A549 (cell line): Measurements from ENCODE around the gene MTHFSD. TPM values are rescaled to one million over a fixed set of nuclear protein-coding genes. Genes with fewer than 3 reads are reported as not detected.

Experiments
- ATAC-seq, 2 experiments: fragments of 200-7000 bp in 1 of 2; fragments of >200 bp in 1 of 2; cut with Nextera tagmentation in 1 of 2; cut with Tn5 transposase in 1 of 2; 3 replicates each; pipeline versions ENCODE4 v1.8.0 to v1.9.1; 2018 to 2020; ENCODE audit warnings: mild to moderate bottlenecking in 1 of 2, moderate library complexity in 1 of 2
- CTCF ChIA-PET: fragments of 300-600 bp; sonication (Branson Sonifier 250); formaldehyde crosslinking; extraction: SDS; loops from one replicate; lab custom pipeline; 2021; ENCODE audit warnings: antibody characterized with exemption, inconsistent platforms; lab: Yijun Ruan, JAX
- POLR2A ChIA-PET: fragments of 350-600 bp; formaldehyde crosslinking; extraction: SDS; loops from one replicate; lab custom pipeline; 2021; ENCODE audit warnings: antibody characterized with exemption, inconsistent platforms; lab: Yijun Ruan, JAX
- DNase-seq, 2 experiments: peaks; one replicate each; pipeline versions ENCODE4 v3.0.0 to v3.0.0-alpha.2; 2011 to 2016; ENCODE audit warnings: low read depth in 1 of 2, low spot score in 1 of 2
- FAIRE-seq: peaks from 2 replicates; lab custom pipeline; 2011; peaks lifted over from hg19 to GRCh38; lab: Jason Lieb, UNC
- H3K27ac ChIP-seq, 2 experiments: fragments of >200 bp; sonication (Bioruptor Twin); formaldehyde crosslinking; 3 replicates each; pipeline ENCODE4 v1.5.1; 2016 to 2017
- H3K4me1 ChIP-seq: fragments of >200 bp; sonication (Bioruptor Twin); formaldehyde crosslinking; 3 replicates; pipeline ENCODE4 v1.6.1; 2016
- H3K4me2 ChIP-seq: fragments of >200 bp; sonication (Bioruptor Twin); formaldehyde crosslinking; 3 replicates; pipeline ENCODE4 v1.6.1; 2016
- H3K4me3 ChIP-seq: fragments of >200 bp; sonication (Bioruptor Twin); formaldehyde crosslinking; 3 replicates; pipeline ENCODE4 v1.5.1; 2016
- H3K9me3 ChIP-seq: fragments of >200 bp; sonication (Bioruptor Twin); formaldehyde crosslinking; 3 replicates; pipeline ENCODE4 v1.6.1; 2016
- CEBPB ChIP-seq, 2 experiments: fragments of >200 bp in 1 of 2; sonication (Bioruptor Twin) in 1 of 2; formaldehyde crosslinking in 1 of 2; IDR thresholded peaks; 2 replicates each; pipeline ENCODE4 v1.6.1; 2012 to 2016
- CHD4 ChIP-seq: fragments of 200-600 bp; sonication (generic); IDR thresholded peaks from 2 replicates; pipeline ENCODE4 v1.6.1; 2016; ENCODE audit warnings: antibody characterized with exemption, mild to moderate bottlenecking, borderline replicate concordance
- EHF ChIP-seq: fragments of 250-450 bp; sonication (Bioruptor Pico); IDR thresholded peaks from 2 replicates; pipeline ENCODE4 v1.5.0; 2020; ENCODE audit warnings: mild to moderate bottlenecking
- FOXS1 ChIP-seq: fragments of 250-450 bp; sonication (Bioruptor Pico); IDR thresholded peaks from 2 replicates; pipeline ENCODE4 v1.5.0; 2020; ENCODE audit warnings: mild to moderate bottlenecking, moderate library complexity
- HOXA7 ChIP-seq: fragments of 250-450 bp; sonication (Bioruptor Pico); IDR thresholded peaks from 2 replicates; pipeline ENCODE4 v1.5.0; 2020; ENCODE audit warnings: mild to moderate bottlenecking, moderate library complexity
- KDM1A ChIP-seq: fragments of 200-600 bp; sonication (generic); IDR thresholded peaks from 2 replicates; pipeline ENCODE4 v1.6.1; 2016; ENCODE audit warnings: low read depth, mild to moderate bottlenecking
- KDM5A ChIP-seq: fragments of 200-600 bp; sonication (generic); IDR thresholded peaks from 2 replicates; pipeline ENCODE4 v1.6.1; 2016; ENCODE audit warnings: antibody characterized with exemption, mild to moderate bottlenecking
- MAZ ChIP-seq: fragments of 150-350 bp; IDR thresholded peaks from 2 replicates; pipeline ENCODE4 v1.6.1; 2014; ENCODE audit warnings: antibody characterized with exemption, low read depth, low read length, borderline replicate concordance
- MYC ChIP-seq: IDR thresholded peaks from 2 replicates; pipeline ENCODE4 v1.6.1; 2012; ENCODE audit warnings: mild to moderate bottlenecking, inconsistent platforms, low read length, improper control_type of control experiment, borderline replicate concordance
- NFE2L2 ChIP-seq: fragments of 150-350 bp; conservative IDR thresholded peaks from 2 replicates; pipeline ENCODE4 v1.6.1; 2014; ENCODE audit warnings: low read length
- NPAS2 ChIP-seq: fragments of 250-450 bp; sonication (Bioruptor Pico); IDR thresholded peaks from 2 replicates; pipeline ENCODE4 v1.8.0; 2022; ENCODE audit warnings: mild to moderate bottlenecking, moderate library complexity, borderline replicate concordance
- PHF8 ChIP-seq: fragments of 200-600 bp; sonication (generic); IDR thresholded peaks from 2 replicates; pipeline ENCODE4 v1.6.1; 2016; ENCODE audit warnings: low read depth, mild to moderate bottlenecking, antibody characterized with exemption, moderate library complexity, borderline replicate concordance
- POLR2A ChIP-seq: IDR thresholded peaks from 2 replicates; pipeline ENCODE4 v1.6.1; 2012; ENCODE audit warnings: mild to moderate bottlenecking, low read length
- RAD21 ChIP-seq, 2 experiments: fragments of >200 bp in 1 of 2; sonication (Bioruptor Twin) in 1 of 2; formaldehyde crosslinking in 1 of 2; IDR thresholded peaks in 1 of 2; conservative IDR thresholded peaks in 1 of 2; 2 replicates in 1 of 2; 3 replicates in 1 of 2; pipeline ENCODE4 v1.6.1; 2012 to 2018; ENCODE audit warnings: inconsistent platforms in 1 of 2
- RCOR1 ChIP-seq: fragments of 150-350 bp; IDR thresholded peaks from 2 replicates; pipeline ENCODE4 v1.6.1; 2014; ENCODE audit warnings: antibody characterized with exemption, low read length, low read depth
- SREBF2 ChIP-seq: fragments of 450-650 bp; IDR thresholded peaks from 2 replicates; pipeline ENCODE4 v1.6.1; 2014; ENCODE audit warnings: mild to moderate bottlenecking, moderate library complexity
- TP53 ChIP-seq: fragments of 250-450 bp; sonication (Bioruptor Pico); IDR thresholded peaks from 2 replicates; pipeline ENCODE4 v1.5.0; 2021; ENCODE audit warnings: mild to moderate bottlenecking, moderate library complexity
- ZFP36 ChIP-seq: fragments of 450-650 bp; IDR thresholded peaks from 2 replicates; pipeline ENCODE4 v1.6.1; 2014; ENCODE audit warnings: borderline replicate concordance; ENCODE audit not compliant: partially characterized antibody
- WGBS: methylation state at CpG from one replicate; pipeline ENCODE4 v1.1.6; 2017; ENCODE audit errors: missing lambda C conversion rate; 5-methylcytosine and 5-hydroxymethylcytosine counted together
- polyA plus RNA-seq, 4 experiments: library from polyadenylated mRNA; depleted of rRNA in 3 of 4; stranded (reverse); fragments of >200 nt; fragmentation: RNase III in 1 of 4; extraction: RNeasy Plus Mini Kit Qiagen cat#74134 plus additional on column Dnase treatment in 1 of 4; gene quantifications; 2 replicates in 3 of 4; 3 replicates in 1 of 4; pipeline ENCODE4 v1.2.3, GENCODE V29; 2011 to 2017
- TF ChIP-seq, protein P1 (sequence below): fragments of 250-450 bp; sonication (Bioruptor Pico); IDR thresholded peaks from 2 replicates; pipeline ENCODE4 v1.5.0; 2020; ENCODE audit warnings: low read depth, mild to moderate bottlenecking, moderate library complexity
- TF ChIP-seq, protein P2 (sequence below): fragments of >200 bp; sonication (Bioruptor Twin); formaldehyde crosslinking; IDR thresholded peaks from 3 replicates; pipeline ENCODE4 v1.6.1; 2016

MTHFSD gene
- polyA plus RNA-seq, 2 of the 4 experiments (the other 2 are of a cell fraction), result 13.1 to 16.9 TPM

DNA sequence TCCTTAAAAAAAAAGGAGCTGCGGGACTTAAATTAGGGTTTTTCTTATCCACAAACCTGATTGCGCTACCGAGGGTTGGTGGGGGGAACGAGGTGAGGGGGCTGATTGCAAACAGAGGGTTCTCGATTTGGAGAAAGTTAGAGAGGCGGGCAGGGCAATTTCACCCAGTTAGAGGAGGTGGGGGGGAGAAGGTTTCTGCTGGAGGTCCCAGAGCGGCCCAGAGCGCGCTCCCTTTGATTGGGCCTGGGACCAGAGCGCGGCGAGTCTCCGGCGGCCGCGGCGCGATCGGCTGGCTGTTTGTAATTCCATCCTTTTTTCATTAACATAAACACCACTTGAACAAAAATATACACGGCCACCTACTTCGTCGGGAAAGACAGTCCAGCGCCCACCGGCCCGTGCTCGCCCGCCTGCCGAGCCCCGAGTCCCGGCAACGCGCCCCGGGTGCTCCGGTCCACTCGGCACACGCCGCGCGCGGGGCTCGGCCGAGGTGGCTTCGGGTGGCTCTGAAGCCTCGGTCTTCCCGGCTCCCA is 58.0 kb downstream of the MTHFSD start:
- Histone ChIP-seq H3K9me3 (no peaks in the 10 kb centered on the region), H3K4me3 (no peak overlapping the region), H3K4me2 (no peak overlapping the region), H3K4me1 (no peaks in the 10 kb centered on the region)
- ChIA-PET POLR2A (no interaction called here), CTCF (no interaction called here)
- no peak for ATAC-seq
- DNase-seq, result no peak
- TF ChIP-seq KDM1A, result no peak
- no peak for TF ChIP-seq POLR2A
- no peak for TF ChIP-seq PHF8
- TF ChIP-seq KDM5A, result no peak
- TF ChIP-seq, all 56 proteins: peak for 0
- 32% methylated on average over 40 of the region's 45 CpGs for WGBS
- H3K27ac ChIP-seq, result no peak overlapping the region
- FAIRE-seq, result no peak

DNA sequence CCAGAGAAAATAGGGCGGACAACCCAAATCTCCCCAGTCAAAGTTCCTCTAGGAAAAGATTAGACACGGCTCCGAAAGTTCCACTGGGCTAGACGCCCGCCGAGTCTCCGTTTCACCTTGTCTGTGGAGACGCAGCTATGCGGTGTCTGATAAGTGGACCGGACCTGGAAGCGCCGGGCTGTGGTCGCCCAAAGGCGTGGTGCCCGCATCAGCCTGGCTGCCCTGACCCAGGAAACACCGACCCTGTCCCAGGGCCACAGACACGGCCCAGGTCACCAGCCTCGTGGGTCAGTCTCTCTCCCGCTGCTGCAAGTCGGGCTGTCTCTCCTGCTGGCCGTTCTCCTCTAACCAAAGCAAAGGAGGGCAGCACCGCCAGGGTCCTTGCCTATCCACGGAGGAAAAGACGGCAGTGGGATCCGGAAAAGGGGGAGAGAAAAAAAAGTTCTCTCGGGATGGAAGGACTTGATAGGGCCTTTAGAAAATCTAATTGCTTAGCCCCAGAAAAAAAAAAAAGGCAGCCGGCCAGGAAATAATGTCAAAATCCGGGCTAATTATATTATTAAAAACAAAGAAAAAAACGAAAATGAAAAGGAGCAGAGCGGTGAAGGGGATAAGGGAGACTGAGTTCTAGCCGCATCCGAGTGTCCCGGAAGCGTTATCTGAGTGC is 58.6 kb downstream of the MTHFSD start:
- H3K9me3 ChIP-seq, result no peaks in the 10 kb centered on the region
- no peak for DNase-seq
- H3K4me2 ChIP-seq, result no peak overlapping the region
- CTCF ChIA-PET, result no interaction called here
- H3K4me3 ChIP-seq, result no peak overlapping the region
- POLR2A ChIA-PET, result no interaction called here
- 18% methylated on average over 34 of the region's 34 CpGs for WGBS
- no peak for ATAC-seq
- no peaks in the 10 kb centered on the region for H3K4me1 ChIP-seq
- TF ChIP-seq, protein P1, sequence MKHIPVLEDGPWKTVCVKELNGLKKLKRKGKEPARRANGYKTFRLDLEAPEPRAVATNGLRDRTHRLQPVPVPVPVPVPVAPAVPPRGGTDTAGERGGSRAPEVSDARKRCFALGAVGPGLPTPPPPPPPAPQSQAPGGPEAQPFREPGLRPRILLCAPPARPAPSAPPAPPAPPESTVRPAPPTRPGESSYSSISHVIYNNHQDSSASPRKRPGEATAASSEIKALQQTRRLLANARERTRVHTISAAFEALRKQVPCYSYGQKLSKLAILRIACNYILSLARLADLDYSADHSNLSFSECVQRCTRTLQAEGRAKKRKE (CRISPR knock-in tag), result no peak
- TF ChIP-seq EHF (CRISPR knock-in tag) (no peak), CEBPB (IDR thresholded peaks at IDR 0.05) (no peak), HOXA7 (no peak), MAZ (no peak), PHF8 (no peak), NFE2L2 (no peak), RCOR1 (no peak)
- TF ChIP-seq, protein P2, sequence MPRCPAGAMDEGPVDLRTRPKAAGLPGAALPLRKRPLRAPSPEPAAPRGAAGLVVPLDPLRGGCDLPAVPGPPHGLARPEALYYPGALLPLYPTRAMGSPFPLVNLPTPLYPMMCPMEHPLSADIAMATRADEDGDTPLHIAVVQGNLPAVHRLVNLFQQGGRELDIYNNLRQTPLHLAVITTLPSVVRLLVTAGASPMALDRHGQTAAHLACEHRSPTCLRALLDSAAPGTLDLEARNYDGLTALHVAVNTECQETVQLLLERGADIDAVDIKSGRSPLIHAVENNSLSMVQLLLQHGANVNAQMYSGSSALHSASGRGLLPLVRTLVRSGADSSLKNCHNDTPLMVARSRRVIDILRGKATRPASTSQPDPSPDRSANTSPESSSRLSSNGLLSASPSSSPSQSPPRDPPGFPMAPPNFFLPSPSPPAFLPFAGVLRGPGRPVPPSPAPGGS, result no peak
- FAIRE-seq, result no peak
- no peak overlapping the region for H3K27ac ChIP-seq

DNA sequence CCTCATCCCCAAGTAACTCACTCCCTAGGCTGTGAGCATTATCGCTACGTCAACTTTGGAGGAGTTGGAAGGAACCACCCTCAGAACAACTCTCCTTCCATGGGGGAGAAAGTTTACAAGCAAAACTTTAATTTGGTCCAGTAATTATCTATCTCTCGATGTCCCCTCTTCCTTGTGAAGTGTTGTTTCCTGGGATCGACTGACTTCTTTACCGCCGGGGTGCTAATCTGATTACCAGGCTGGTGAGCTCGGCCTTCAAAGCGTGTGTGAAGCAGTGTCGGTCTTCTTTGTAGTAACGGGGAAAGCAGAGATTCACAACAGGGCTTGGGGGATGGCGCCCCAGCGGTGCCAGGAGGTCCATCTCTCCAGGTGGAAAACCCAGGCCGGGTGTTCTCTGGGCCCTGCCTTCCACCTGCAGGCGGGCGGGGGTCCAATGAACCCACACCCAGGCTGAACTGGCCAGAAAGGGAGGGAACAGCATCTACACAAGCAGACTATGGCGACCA is 59.2 kb downstream of the MTHFSD start:
- Histone ChIP-seq H3K4me1 (no peaks in the 10 kb centered on the region), H3K27ac (no peak overlapping the region), H3K9me3 (no peaks in the 10 kb centered on the region), H3K4me2 (no peak overlapping the region), H3K4me3 (no peak overlapping the region)
- ChIA-PET CTCF (no interaction called here), POLR2A (no interaction called here)
- WGBS, result 32% methylated on average over 16 of the region's 16 CpGs
- FAIRE-seq, result no peak
- DNase-seq, result no peak
- no peak for ATAC-seq
- TF ChIP-seq RCOR1 (no peak), CEBPB (IDR thresholded peaks at IDR 0.05) (no peak), SREBF2 (no peak), TP53 (no peak)
- TF ChIP-seq, all 56 proteins: peak for 0

DNA sequence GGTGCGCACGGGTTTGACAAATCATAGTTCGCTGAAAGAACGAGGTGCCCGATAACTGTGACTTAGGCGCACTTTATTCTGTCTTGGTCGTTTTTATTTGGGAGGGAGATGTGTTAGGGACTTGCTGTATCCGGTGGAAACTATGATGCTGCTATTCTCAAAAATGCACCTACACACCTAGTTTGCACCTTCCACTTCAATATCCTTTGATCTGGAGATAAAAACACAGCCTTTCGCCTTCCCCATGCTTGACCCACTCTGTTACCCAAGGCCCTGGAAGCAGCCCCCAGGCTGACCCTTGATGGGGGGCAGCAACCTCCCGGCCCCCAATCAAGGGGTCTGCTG is 59.7 kb downstream of the MTHFSD start:
- no peak for ATAC-seq
- WGBS, result 23% methylated on average over 10 of the region's 10 CpGs
- H3K4me2 ChIP-seq, result no peak overlapping the region
- no peak for FAIRE-seq
- no peaks in the 10 kb centered on the region for H3K4me1 ChIP-seq
- H3K9me3 ChIP-seq, result no peaks in the 10 kb centered on the region
- no peak for TF ChIP-seq MYC
- no peak for TF ChIP-seq CHD4
- TF ChIP-seq HOXA7, result no peak
- TF ChIP-seq NPAS2 (CRISPR knock-in tag), result no peak
- TF ChIP-seq ZFP36, result no peak
- TF ChIP-seq MAZ, result no peak
- TF ChIP-seq FOXS1, result no peak
- no peak for TF ChIP-seq RAD21 (conservative IDR thresholded peaks at IDR 0.05 in 1 of 2, IDR thresholded peaks at IDR 0.05 in 1 of 2)
- TF ChIP-seq NFE2L2, result no peak
- TF ChIP-seq, protein P1 (CRISPR knock-in tag), result no peak
- TF ChIP-seq, all 56 proteins: peak for 0
- ChIA-PET CTCF (interaction anchor here (0.9 kb wide), 1 partner anchor 41 kb away, joined by 3 read pairs; no protein-coding TSS in a partner anchor), POLR2A (no interaction called here)
- no peak for DNase-seq
- Histone ChIP-seq H3K27ac (no peak overlapping the region), H3K4me3 (no peak overlapping the region)
